Activated CD4-positive, alpha-beta T cell treated with anti-CD3 and anti-CD28 coated beads for 36 hours (primary cell): Measurements from ENCODE around the gene PRKCA. TPM values are rescaled to one million over a fixed set of nuclear protein-coding genes. Genes with fewer than 3 reads are reported as not detected.
A peak's percentile ranks its signal among the peaks of the same experiment; 100 is the strongest.

Experiments
- ATAC-seq: fragments of 200-7000 bp; cut with Tn5 transposase; one replicate; pipeline ENCODE4 v1.10.0; 2021; ENCODE audit warnings: mild to moderate bottlenecking, moderate library complexity
- CTCF ChIA-PET: fragments of 350-600 bp; sonication (Branson Sonifier 250); formaldehyde crosslinking; loops from one replicate; lab custom pipeline; 2021; ENCODE audit warnings: antibody characterized with exemption; lab: Charles Lee
- POLR2A ChIA-PET: fragments of 350-600 bp; sonication (Branson Sonifier 250); formaldehyde crosslinking; loops from one replicate; lab custom pipeline; 2021; ENCODE audit warnings: antibody characterized with exemption, inconsistent platforms; lab: Charles Lee
- DNase-seq: peaks from one replicate; pipeline ENCODE4 v3.0.0-alpha.2; 2020
- H3K27ac Mint-ChIP-seq: one replicate; pipeline ENCODE4 v1.8.0; 2021; ENCODE audit warnings: mixed read lengths
- H3K27me3 Mint-ChIP-seq: one replicate; pipeline ENCODE4 v1.8.0; 2021; ENCODE audit warnings: mixed read lengths
- H3K36me3 Mint-ChIP-seq: one replicate; pipeline ENCODE4 v1.8.0; 2021; ENCODE audit warnings: low read depth, mixed read lengths
- H3K4me1 Mint-ChIP-seq: one replicate; pipeline ENCODE4 v1.8.0; 2021; ENCODE audit warnings: mixed read lengths
- H3K4me3 Mint-ChIP-seq: one replicate; pipeline ENCODE4 v1.8.0; 2021; ENCODE audit warnings: mild to moderate bottlenecking, moderate library complexity, mixed read lengths
- H3K9me3 Mint-ChIP-seq: one replicate; pipeline ENCODE4 v1.8.0; 2021; ENCODE audit warnings: low read depth, mixed read lengths
- intact Hi-C, 2 experiments: fragments of 100-400 bp; cut with DNase I in 1 of 2; cut with micrococcal nuclease in 1 of 2; formaldehyde crosslinking; loops; one replicate each; pipeline versions ENCODE4 v1.14.2 to v1.15.1; 2022 to 2024; cut with DNase I, micrococcal nuclease
- total RNA-seq, 2 experiments: library from RNA; stranded (reverse); gene quantifications; one replicate each; pipeline ENCODE4 v1.2.3, GENCODE V29; 2021

The PRKCA gene
- total RNA-seq, 2 experiments from 2014 or later, result 73.3 to 77.0 TPM

DNA sequence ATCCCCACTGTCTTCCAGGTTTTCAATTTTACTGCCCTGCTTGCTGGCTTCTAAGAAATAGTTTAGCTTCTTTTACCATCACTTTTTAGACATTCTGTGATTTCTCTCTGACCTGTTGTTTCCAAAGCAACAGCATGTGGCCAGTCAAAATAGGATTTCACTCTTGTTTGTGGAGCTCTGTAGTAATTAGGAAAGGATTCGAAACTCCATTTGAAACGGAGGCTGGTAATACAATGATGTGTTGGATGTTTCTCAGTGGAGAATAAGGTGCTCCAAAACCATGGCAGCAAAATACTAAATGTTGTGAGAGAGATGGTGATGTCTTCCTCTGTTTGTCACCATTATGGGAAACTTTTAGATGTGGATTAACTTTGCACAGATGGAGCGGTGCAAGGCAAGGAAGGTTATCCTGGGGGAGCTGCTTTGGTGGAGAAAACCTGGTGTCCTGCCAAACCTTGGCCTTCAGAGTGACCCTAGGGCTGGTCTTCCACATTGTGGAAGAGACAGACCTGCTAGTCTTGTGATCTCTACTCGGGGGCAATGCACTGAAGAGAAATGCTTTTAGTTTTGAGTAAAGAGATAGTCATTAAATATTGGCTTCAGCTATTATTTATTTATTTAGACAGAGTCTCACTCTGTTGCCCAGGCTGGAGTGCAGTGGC lies 79.4 kb downstream of the PRKCA start:
- CTCF ChIA-PET, result interaction anchor here (0.6 to 1.6 kb wide), 8 partner anchors 16 to 842 kb away, joined by 3 to 5 read pairs (median 3); no protein-coding TSS in a partner anchor
- Mint-ChIP-seq H3K9me3 (no peaks in the 10 kb centered on the region), H3K4me3 (no peak overlapping the region), H3K27me3 (no peaks in the 10 kb centered on the region), H3K4me1 (peaks cover 70% of the 10 kb centered on the region), H3K36me3 (peaks cover 19% of the 10 kb centered on the region), H3K27ac (peak overlapping the region; percentile 78)
- DNase-seq (no peak), ATAC-seq (peak; percentile 68)
- intact Hi-C loops, result loop anchor here in 1 of 2 experiments (2.0 kb wide), 1 partner anchor 17 kb away; no protein-coding TSS in a partner anchor
- POLR2A ChIA-PET, result interaction anchor here (0.8 to 1.5 kb wide), 4 partner anchors 33 to 76 kb away, joined by 3 to 4 read pairs (median 4); no protein-coding TSS in a partner anchor

DNA sequence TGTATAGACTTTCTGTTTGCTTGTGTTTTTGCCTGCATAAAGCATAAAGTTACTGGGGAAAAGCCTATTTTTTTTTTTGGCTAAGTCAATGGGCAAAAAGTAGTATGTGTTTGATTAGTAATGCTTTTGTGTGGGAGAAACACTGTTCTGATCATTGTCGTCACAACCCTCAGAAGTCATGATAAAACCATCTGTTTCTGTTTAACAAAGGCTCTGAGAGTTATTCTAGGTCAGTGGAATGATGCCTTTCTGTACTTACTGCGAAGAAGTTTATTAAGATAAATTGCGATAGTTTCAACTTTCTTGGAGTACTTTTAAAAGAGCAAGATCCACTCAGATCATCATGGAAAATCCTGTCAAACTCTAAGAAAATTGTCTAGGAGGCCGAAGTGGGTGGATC lies 80.9 kb downstream of the PRKCA start:
- peak overlapping the region; percentile 65 for H3K27ac Mint-ChIP-seq
- POLR2A ChIA-PET, result no interaction called here
- intact Hi-C loops, result no loop called here
- ATAC-seq (no peak), DNase-seq (no peak)
- H3K4me1 Mint-ChIP-seq, result peaks cover 73% of the 10 kb centered on the region
- H3K4me3 Mint-ChIP-seq, result no peak overlapping the region
- CTCF ChIA-PET, result no interaction called here
- H3K36me3 Mint-ChIP-seq, result peaks cover 30% of the 10 kb centered on the region
- no peaks in the 10 kb centered on the region for H3K27me3 Mint-ChIP-seq
- no peaks in the 10 kb centered on the region for H3K9me3 Mint-ChIP-seq

DNA sequence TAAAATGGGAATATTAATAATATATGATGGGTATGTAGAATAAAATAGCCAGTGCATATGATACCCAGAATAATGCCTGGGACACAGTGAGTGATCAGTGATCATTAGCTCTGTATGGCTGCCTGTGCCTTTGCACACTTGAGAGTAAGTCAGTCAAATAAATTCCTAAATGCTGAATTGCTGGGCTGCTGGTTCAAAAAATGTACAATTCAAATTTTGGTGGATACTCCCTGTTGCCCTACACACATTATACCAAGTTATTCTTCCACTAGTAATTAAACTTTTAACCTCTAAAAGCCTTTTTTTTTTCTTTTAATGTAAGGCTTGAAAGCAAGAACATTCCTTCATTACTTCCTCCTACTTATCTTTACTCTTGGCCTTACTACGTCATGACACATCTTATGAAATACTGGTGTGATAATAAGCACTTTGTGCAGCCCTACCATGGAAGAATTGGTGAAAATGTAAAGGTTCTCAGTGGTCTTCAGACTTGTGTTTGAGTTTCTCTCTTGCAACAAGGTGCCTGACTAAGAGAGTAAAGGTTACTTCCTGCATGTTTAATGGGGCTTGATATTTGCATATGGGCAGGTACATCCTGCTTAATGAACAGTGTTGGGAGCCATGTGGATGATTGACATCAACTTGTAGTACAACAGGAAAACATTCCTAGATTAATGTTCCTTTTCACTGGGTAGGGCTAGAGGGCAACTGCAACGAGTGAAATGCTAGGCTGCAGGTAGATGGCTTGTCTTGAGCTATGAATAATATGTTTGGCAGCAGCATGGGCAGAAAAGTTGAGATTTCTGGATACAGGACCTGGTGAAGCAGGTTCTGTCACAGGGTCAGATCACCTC lies 84.3 kb downstream of the PRKCA start:
- no peaks in the 10 kb centered on the region for H3K9me3 Mint-ChIP-seq
- H3K36me3 Mint-ChIP-seq, result peaks cover 52% of the 10 kb centered on the region
- no peaks in the 10 kb centered on the region for H3K27me3 Mint-ChIP-seq
- POLR2A ChIA-PET, result no interaction called here
- ATAC-seq (peak; percentile 30), DNase-seq (no peak)
- CTCF ChIA-PET, result interaction anchor here (1.0 to 1.4 kb wide), 3 partner anchors 11 to 76 kb away, joined by 3 to 4 read pairs (median 4); no protein-coding TSS in a partner anchor
- no peak overlapping the region for H3K4me3 Mint-ChIP-seq
- intact Hi-C loops, result no loop called here
- peak overlapping the region; percentile 64 for H3K27ac Mint-ChIP-seq
- H3K4me1 Mint-ChIP-seq, result peaks cover 71% of the 10 kb centered on the region

DNA sequence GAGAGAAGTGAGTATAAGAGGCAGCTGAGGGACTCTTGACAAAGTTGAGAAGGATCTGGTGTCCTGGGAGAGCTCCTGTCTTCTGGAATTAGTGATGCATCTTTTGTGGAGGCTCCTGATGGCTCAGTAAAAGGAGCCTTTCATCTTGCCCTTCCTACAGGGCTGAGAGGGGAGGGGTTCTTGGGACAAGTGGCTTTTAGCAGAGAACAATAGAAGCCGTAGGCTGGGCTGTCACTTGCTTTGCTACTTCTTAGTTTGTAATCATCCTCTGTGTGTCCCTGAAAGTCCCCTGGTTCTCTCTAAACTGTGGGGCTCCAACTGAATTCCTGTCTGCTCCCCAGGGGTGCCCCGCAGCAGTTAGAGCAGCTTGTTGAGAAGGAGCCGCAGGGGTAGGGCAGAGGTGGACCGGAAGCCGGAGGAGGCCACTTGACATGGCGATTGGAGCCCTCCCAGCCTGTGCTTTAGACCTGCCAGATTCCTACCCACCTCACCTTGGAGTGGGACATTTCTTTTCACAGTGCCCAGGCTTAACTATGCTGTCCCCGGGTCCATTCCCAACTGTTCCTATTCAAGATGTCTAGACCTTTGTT lies 85.1 kb downstream of the PRKCA start:
- intact Hi-C loops, result no loop called here
- CTCF ChIA-PET, result interaction anchor here (0.6 to 1.0 kb wide), 2 partner anchors 77 to 1248 kb away, joined by 4 read pairs; no protein-coding TSS in a partner anchor
- H3K27ac Mint-ChIP-seq, result peak overlapping the region; percentile 55

DNA sequence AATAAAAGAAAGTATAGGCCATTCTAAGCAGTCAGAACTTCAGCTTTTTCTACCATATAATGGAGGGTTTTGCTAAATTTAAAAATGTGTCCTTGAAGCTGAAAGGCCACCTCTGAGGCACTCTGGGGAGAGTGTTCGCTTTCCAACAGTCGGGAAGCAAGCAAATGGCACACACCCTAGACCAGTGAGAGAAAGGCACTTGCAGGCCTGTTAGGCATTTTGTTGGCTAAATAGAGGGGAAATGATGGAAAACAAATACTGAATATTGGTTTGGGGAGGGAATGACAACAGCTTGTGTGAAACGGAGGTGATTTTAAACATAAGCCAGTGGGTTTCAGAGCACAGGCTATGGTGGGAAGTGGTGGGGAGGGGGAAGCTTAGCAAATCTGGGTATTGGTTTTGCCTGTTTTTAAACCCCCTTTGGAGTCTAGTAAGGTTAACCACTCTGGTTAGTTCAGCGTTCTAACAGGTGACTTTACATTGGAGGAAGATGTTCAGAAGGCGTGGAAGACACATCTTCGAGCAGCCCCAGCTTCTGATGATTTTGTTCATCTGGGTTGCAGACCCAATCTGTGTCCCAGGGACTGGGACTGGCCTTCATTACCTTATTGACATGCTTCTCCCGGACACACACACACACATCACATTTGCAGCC lies 90.5 kb downstream of the PRKCA start:
- Mint-ChIP-seq H3K27ac (no peak overlapping the region), H3K9me3 (no peaks in the 10 kb centered on the region), H3K36me3 (peaks cover 57% of the 10 kb centered on the region), H3K4me1 (peaks cover 75% of the 10 kb centered on the region), H3K27me3 (no peaks in the 10 kb centered on the region), H3K4me3 (no peak overlapping the region)
- CTCF ChIA-PET, result interaction anchor here (0.7 to 2.1 kb wide), 7 partner anchors 10 to 92 kb away, joined by 3 to 6 read pairs (median 3); no protein-coding TSS in a partner anchor
- POLR2A ChIA-PET, result no interaction called here
- DNase-seq (no peak), ATAC-seq (no peak)
- intact Hi-C loops, result no loop called here

More for the DNA sequence above, 85.1 kb downstream of the PRKCA start:
- H3K27me3 Mint-ChIP-seq, result no peaks in the 10 kb centered on the region
- H3K4me3 Mint-ChIP-seq, result no peak overlapping the region
- ATAC-seq (no peak), DNase-seq (no peak)
- no peaks in the 10 kb centered on the region for H3K9me3 Mint-ChIP-seq
- POLR2A ChIA-PET, result no interaction called here
- peaks cover 54% of the 10 kb centered on the region for H3K36me3 Mint-ChIP-seq
- peaks cover 75% of the 10 kb centered on the region for H3K4me1 Mint-ChIP-seq

DNA sequence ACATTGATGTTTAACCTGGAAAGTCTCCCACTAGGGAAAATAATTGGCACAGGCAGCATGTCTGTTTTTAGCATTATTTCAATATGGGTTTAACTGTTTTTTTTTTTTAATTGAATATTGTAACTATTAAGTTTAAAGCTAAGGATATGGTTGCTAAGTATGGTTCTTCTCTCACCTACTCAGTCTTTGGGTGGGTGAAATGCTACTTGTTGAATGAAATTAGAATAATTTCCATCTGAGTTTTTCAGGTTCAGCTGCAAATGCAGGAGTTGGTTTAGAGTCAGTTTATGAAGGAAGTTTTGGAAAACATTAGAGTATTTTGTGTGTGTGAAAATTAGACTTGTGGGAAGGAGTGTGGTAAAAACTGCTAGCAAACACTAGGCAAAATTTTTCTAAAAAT lies 93.5 kb downstream of the PRKCA start:
- ChIA-PET CTCF (no interaction called here), POLR2A (interaction anchor here (0.6 kb wide), 1 partner anchor 95 kb away, joined by 4 read pairs; no protein-coding TSS in a partner anchor)
- Mint-ChIP-seq H3K27me3 (no peaks in the 10 kb centered on the region), H3K36me3 (peaks cover 42% of the 10 kb centered on the region), H3K9me3 (peaks cover 3% of the 10 kb centered on the region), H3K27ac (peak overlapping the region; percentile 48), H3K4me3 (no peak overlapping the region), H3K4me1 (peaks cover 87% of the 10 kb centered on the region)
- intact Hi-C loops, result no loop called here
- no peak for ATAC-seq
- DNase-seq, result no peak

DNA sequence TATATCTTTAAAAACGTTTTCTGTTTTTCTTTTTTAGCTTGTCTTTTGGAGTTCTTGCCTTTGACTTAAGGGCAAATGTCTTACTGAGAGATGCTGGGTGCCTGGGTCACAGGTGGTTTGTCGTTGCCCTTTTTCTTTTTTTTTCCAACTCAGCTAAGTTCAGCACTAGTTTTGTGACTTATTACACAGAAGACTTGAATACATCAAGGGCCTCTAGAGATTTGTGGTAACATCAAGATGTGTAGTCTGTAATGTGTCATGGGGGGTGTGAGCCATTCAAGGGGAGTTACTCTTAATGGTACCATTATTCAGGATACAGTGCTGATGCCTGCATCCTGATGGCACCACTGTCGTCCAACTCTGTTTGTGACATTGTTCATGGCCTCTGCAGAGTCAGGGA lies 95.1 kb downstream of the PRKCA start:
- Mint-ChIP-seq H3K4me3 (no peak overlapping the region), H3K9me3 (peaks cover 8% of the 10 kb centered on the region), H3K27ac (peak overlapping the region; percentile 21), H3K4me1 (peaks cover 87% of the 10 kb centered on the region), H3K27me3 (no peaks in the 10 kb centered on the region), H3K36me3 (peaks cover 43% of the 10 kb centered on the region)
- ATAC-seq (peak; percentile 68), DNase-seq (peak; percentile 36)
- ChIA-PET POLR2A (interaction anchor here (0.6 to 0.7 kb wide), 2 partner anchors 95 to 169 kb away, joined by 3 to 4 read pairs; partner anchors contain the start of gene PRKCA), CTCF (interaction anchor here (0.6 to 1.8 kb wide), 8 partner anchors 9 to 155 kb away, joined by 3 to 6 read pairs (median 4); no protein-coding TSS in a partner anchor)
- intact Hi-C loops, result no loop called here

DNA sequence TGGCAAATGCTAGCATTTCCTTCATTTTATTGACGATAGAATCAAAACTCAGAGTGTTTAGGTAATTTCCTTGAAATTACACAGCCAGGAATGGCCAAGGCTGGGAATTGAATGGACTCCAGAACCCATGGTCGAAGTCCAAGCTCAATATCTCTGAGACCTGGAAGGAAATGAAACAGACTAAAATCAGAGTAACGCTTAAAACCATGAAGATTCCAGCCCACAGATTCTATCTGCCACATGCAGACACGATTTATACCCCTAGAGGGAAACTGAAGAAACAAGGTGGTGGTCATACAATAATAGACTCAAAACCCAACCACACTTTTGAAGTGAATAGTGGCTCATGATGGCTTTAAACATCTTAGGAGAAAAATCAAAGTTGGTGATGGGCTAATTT lies 95.6 kb downstream of the PRKCA start:
- ATAC-seq (no peak), DNase-seq (no peak)
- CTCF ChIA-PET, result interaction anchor here (0.6 to 1.8 kb wide), 7 partner anchors 17 to 755 kb away, joined by 3 to 6 read pairs (median 5); no protein-coding TSS in a partner anchor
- H3K4me3 Mint-ChIP-seq, result peak overlapping the region; percentile 8
- peaks cover 8% of the 10 kb centered on the region for H3K9me3 Mint-ChIP-seq
- no peaks in the 10 kb centered on the region for H3K27me3 Mint-ChIP-seq
- H3K27ac Mint-ChIP-seq, result peak overlapping the region; percentile 65
- POLR2A ChIA-PET, result interaction anchor here (0.7 kb wide), 1 partner anchor 169 kb away, joined by 4 read pairs; no protein-coding TSS in a partner anchor
- intact Hi-C loops, result loop anchor here in 1 of 2 experiments (2.0 kb wide), 4 partner anchors 17 to 87 kb away; no protein-coding TSS in a partner anchor
- peaks cover 38% of the 10 kb centered on the region for H3K36me3 Mint-ChIP-seq
- peaks cover 87% of the 10 kb centered on the region for H3K4me1 Mint-ChIP-seq

DNA sequence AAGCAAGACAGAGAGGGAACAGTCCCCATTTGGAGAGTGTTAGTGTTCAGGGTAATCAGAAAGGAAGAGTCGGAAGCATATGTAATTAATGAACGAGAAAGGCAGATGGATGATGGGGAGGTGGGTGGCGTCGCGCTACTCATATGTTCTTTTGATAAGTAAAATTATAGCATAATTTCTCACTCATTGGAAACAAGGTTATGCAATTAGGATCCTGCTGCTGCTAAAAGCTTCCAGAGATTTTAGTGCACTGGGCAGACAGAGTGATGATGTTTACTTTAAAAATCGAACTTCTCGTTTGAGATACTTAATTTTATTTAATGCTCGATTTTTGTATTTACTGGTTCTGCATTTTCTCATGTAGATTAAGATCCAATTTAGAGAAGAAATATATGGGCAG lies 96.2 kb downstream of the PRKCA start:
- intact Hi-C loops, result loop anchor here (1.0 to 2.0 kb wide), 6 partner anchors 18 to 88 kb away; no protein-coding TSS in a partner anchor
- H3K27me3 Mint-ChIP-seq, result no peaks in the 10 kb centered on the region
- H3K36me3 Mint-ChIP-seq, result peaks cover 33% of the 10 kb centered on the region
- peaks cover 88% of the 10 kb centered on the region for H3K4me1 Mint-ChIP-seq
- CTCF ChIA-PET, result interaction anchor here (0.6 to 1.3 kb wide), 4 partner anchors 58 to 756 kb away, joined by 3 to 5 read pairs (median 4); no protein-coding TSS in a partner anchor
- H3K4me3 Mint-ChIP-seq, result peak overlapping the region; percentile 31
- POLR2A ChIA-PET, result no interaction called here
- DNase-seq (no peak), ATAC-seq (no peak)
- H3K9me3 Mint-ChIP-seq, result peaks cover 8% of the 10 kb centered on the region
- H3K27ac Mint-ChIP-seq, result peak overlapping the region; percentile 65

DNA sequence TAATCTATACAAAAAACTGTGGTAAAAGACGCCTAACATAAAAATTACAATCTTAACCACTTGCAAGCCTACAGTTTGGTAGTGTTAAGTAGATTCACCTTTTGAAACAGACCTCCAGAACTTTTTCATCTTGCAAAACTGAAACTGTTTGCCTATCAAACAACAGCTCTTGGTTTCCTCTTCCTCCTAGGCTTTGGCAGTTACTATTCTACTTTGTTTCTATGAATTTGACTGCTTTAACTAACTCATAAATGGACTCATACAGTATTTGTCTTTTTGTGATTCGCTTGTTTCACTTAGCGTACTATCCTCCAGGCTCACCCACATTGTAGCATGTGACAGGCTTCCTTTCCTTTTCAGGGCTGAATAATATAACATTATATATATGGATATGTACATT lies 97.0 kb downstream of the PRKCA start:
- DNase-seq, result peak; percentile 32
- H3K36me3 Mint-ChIP-seq, result peaks cover 26% of the 10 kb centered on the region
- POLR2A ChIA-PET, result interaction anchor here (0.6 to 1.0 kb wide), 4 partner anchors 46 to 876 kb away, joined by 3 to 5 read pairs (median 4); no protein-coding TSS in a partner anchor

More for the DNA sequence above, 97.0 kb downstream of the PRKCA start:
- Mint-ChIP-seq H3K4me3 (peak overlapping the region; percentile 31), H3K9me3 (peaks cover 8% of the 10 kb centered on the region), H3K27me3 (no peaks in the 10 kb centered on the region), H3K27ac (peak overlapping the region; percentile 79), H3K4me1 (peaks cover 93% of the 10 kb centered on the region)
- ATAC-seq, result peak; percentile 82
- intact Hi-C loops, result loop anchor here (1.0 to 2.0 kb wide), 6 partner anchors 19 to 89 kb away; no protein-coding TSS in a partner anchor
- CTCF ChIA-PET, result interaction anchor here (0.7 to 1.3 kb wide), 4 partner anchors 14 to 174 kb away, joined by 3 to 4 read pairs (median 3); no protein-coding TSS in a partner anchor
